ENCODE data around the gene ATP8B1. TPM values are rescaled to one million over a fixed set of nuclear protein-coding genes. Genes with fewer than 3 reads are reported as not detected.

ATP8B1 gene
- total and polyA plus RNA-seq, 2 experiments from 2014 or later: 15.8 to 43.9 TPM

GRCh38 chr18:57807336-57808117, 4.4 kb upstream of the ATP8B1 start:
- TF ChIP-seq EZH2phosphoT487 (IDR thresholded peaks at IDR 0.05; ENCODE audit: insufficient read depth, low read depth) (0 out of 2 replicates have a peak, but pooled peaks have one; percentile 24), EZH2 (IDR thresholded peaks at IDR 0.05; ENCODE audit: insufficient read depth, poor library complexity, severe bottlenecking) (no peak)
- H3K9me2 ChIP-seq (ENCODE audit: insufficient read depth): no peaks in the 10 kb centered on the region
- H3K27ac ChIP-seq: peak overlapping the region; percentile 84
- no peaks in the 10 kb centered on the region for H3K36me3 ChIP-seq (ENCODE audit: low read depth)
- peak overlapping the region; percentile 50 for H3K4me3 ChIP-seq
- in situ Hi-C loops (cut with MboI): no loop called here
- peaks cover 40% of the 10 kb centered on the region for H3K4me1 ChIP-seq (ENCODE audit: insufficient read depth)
- WGBS, 2 experiments (ENCODE audit: low coverage in 1 of 2, low lambda C conversion rate in 2 of 2, missing lambda C conversion rate in 2 of 2): 1 to 2% methylated on average over 2 of the region's 2 CpGs
- peak overlapping the region; percentile 49 for H3K9ac ChIP-seq
- H4K20me1 ChIP-seq (ENCODE audit: insufficient read depth): no peaks in the 10 kb centered on the region
- peak; percentile 83 for DNase-seq
- H3K27me3 ChIP-seq (replicated peaks; ENCODE audit: insufficient read depth): no peaks in the 10 kb centered on the region
- H3F3A ChIP-seq (ENCODE audit: insufficient read depth): peaks cover 48% of the 10 kb centered on the region
- peaks cover 2% of the 10 kb centered on the region for H3K79me2 ChIP-seq (ENCODE audit: insufficient read depth)
- peak overlapping the region; percentile 80 for H3K4me2 ChIP-seq (ENCODE audit: unreplicated experiment)
- no peak overlapping the region for H2AFZ ChIP-seq
- H3K9me3 ChIP-seq (ENCODE audit: low read depth): no peaks in the 10 kb centered on the region

GRCh38 chr18:57806978-57807285, 3.8 kb upstream of the ATP8B1 start:
- peak overlapping the region; percentile 50 for H3K4me3 ChIP-seq
- H3K36me3 ChIP-seq (ENCODE audit: low read depth): no peaks in the 10 kb centered on the region

GRCh38 chr18:57806201-57806977, 3.3 kb upstream of the ATP8B1 start:
- Histone ChIP-seq H4K20me1 (ENCODE audit: insufficient read depth) (no peaks in the 10 kb centered on the region), H3K27me3 (replicated peaks; ENCODE audit: insufficient read depth) (no peaks in the 10 kb centered on the region), H3F3A (ENCODE audit: insufficient read depth) (peaks cover 48% of the 10 kb centered on the region), H3K36me3 (ENCODE audit: low read depth) (no peaks in the 10 kb centered on the region), H3K4me3 (no peak overlapping the region; the same call in 1 of the 2 replicates), H3K4me1 (ENCODE audit: insufficient read depth) (peaks cover 37% of the 10 kb centered on the region), H3K79me2 (ENCODE audit: insufficient read depth) (peaks cover 13% of the 10 kb centered on the region), H3K9ac (no peak overlapping the region), H3K4me2 (ENCODE audit: unreplicated experiment) (peak overlapping the region; percentile 80), H2AFZ (no peak overlapping the region), H3K9me2 (ENCODE audit: insufficient read depth) (no peaks in the 10 kb centered on the region), H3K27ac (peak overlapping the region; percentile 84), H3K9me3 (ENCODE audit: low read depth) (no peaks in the 10 kb centered on the region)
- TF ChIP-seq EZH2phosphoT487 (IDR thresholded peaks at IDR 0.05; ENCODE audit: insufficient read depth, low read depth): no peak
- no peak for TF ChIP-seq EZH2 (IDR thresholded peaks at IDR 0.05; ENCODE audit: insufficient read depth, poor library complexity, severe bottlenecking)
- 91 to 95% methylated on average over 7 of the region's 7 CpGs for WGBS, 2 experiments (ENCODE audit: low coverage in 1 of 2, low lambda C conversion rate in 2 of 2, missing lambda C conversion rate in 2 of 2)
- no peak for DNase-seq
- in situ Hi-C loops (cut with MboI): no loop called here

More at GRCh38 chr18:57806978-57807285, 3.8 kb upstream of the ATP8B1 start:
- H3F3A ChIP-seq (ENCODE audit: insufficient read depth): peaks cover 48% of the 10 kb centered on the region
- in situ Hi-C loops (cut with MboI): no loop called here
- no peaks in the 10 kb centered on the region for H4K20me1 ChIP-seq (ENCODE audit: insufficient read depth)
- no peaks in the 10 kb centered on the region for H3K9me2 ChIP-seq (ENCODE audit: insufficient read depth)
- H3K27me3 ChIP-seq (replicated peaks; ENCODE audit: insufficient read depth): no peaks in the 10 kb centered on the region
- peak overlapping the region; percentile 49 for H3K9ac ChIP-seq
- WGBS, 2 experiments (ENCODE audit: low coverage in 1 of 2, low lambda C conversion rate in 2 of 2, missing lambda C conversion rate in 2 of 2): 0 to 1% methylated on average over 3 of the region's 3 CpGs
- DNase-seq: peak; percentile 94
- no peaks in the 10 kb centered on the region for H3K9me3 ChIP-seq (ENCODE audit: low read depth)
- H2AFZ ChIP-seq: no peak overlapping the region
- no peak for TF ChIP-seq EZH2phosphoT487 (IDR thresholded peaks at IDR 0.05; ENCODE audit: insufficient read depth, low read depth)
- TF ChIP-seq EZH2 (IDR thresholded peaks at IDR 0.05; ENCODE audit: insufficient read depth, poor library complexity, severe bottlenecking): no peak
- peaks cover 8% of the 10 kb centered on the region for H3K79me2 ChIP-seq (ENCODE audit: insufficient read depth)
- peak overlapping the region; percentile 84 for H3K27ac ChIP-seq
- peaks cover 40% of the 10 kb centered on the region for H3K4me1 ChIP-seq (ENCODE audit: insufficient read depth)
- peak overlapping the region; percentile 80 for H3K4me2 ChIP-seq (ENCODE audit: unreplicated experiment)

- H4K20me1 ChIP-seq (ENCODE audit: insufficient read depth): no peaks in the 10 kb centered on the region
- H3K4me1 ChIP-seq (ENCODE audit: insufficient read depth): peaks cover 44% of the 10 kb centered on the region
- no peak overlapping the region for H2AFZ ChIP-seq
- H3K79me2 ChIP-seq (ENCODE audit: insufficient read depth): peaks cover 26% of the 10 kb centered on the region
- no peak overlapping the region for H3K9ac ChIP-seq
- 95 to 97% methylated on average over 6 of the region's 6 CpGs for WGBS, 2 experiments (ENCODE audit: low coverage in 1 of 2, low lambda C conversion rate in 2 of 2, missing lambda C conversion rate in 2 of 2)
- H3K27me3 ChIP-seq (replicated peaks; ENCODE audit: insufficient read depth): no peaks in the 10 kb centered on the region
- in situ Hi-C loops (cut with MboI): no loop called here
- peaks cover 48% of the 10 kb centered on the region for H3F3A ChIP-seq (ENCODE audit: insufficient read depth)
- H3K4me2 ChIP-seq (ENCODE audit: unreplicated experiment): no peak overlapping the region
- H3K27ac ChIP-seq: no peak overlapping the region
- no peak for DNase-seq
- no peaks in the 10 kb centered on the region for H3K9me2 ChIP-seq (ENCODE audit: insufficient read depth)
- TF ChIP-seq EZH2 (IDR thresholded peaks at IDR 0.05; ENCODE audit: insufficient read depth, poor library complexity, severe bottlenecking) (no peak), EZH2phosphoT487 (IDR thresholded peaks at IDR 0.05; ENCODE audit: insufficient read depth, low read depth) (no peak)
- H3K9me3 ChIP-seq (ENCODE audit: low read depth): no peaks in the 10 kb centered on the region
- no peak overlapping the region for H3K4me3 ChIP-seq
- no peaks in the 10 kb centered on the region for H3K36me3 ChIP-seq (ENCODE audit: low read depth)
Measured at GRCh38 chr18:57805117-57805516, 2.0 kb upstream of the ATP8B1 start.

Measured in GM23248 (cell line).